ENCODE data around the gene PRELP. TPM values are rescaled to one million over a fixed set of nuclear protein-coding genes. Genes with fewer than 3 reads are reported as not detected.

Gene PRELP
- total and polyA plus RNA-seq, 2 donors (not counting 3 experiments of a cell fraction or from before 2014, with no cell fraction given) = 0.01 TPM; not detected in 1

DNA sequence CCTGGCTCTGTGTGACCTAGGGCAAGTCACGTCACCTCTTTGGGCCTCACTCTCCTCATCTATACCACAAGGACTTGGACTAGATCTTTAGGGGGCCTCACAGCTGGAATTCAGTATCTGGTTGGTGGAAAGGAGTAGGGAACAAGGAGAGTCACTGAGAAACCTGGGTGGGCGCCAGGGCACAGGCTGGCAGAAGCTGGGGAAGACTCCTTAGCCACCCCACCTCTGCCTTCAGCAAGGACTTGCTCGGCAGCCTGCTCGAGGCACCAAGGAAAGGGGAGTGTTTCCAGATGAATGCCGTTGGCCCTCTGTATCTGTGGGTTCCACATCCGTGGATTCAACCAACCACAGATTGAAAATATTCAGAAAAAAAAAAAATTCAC, 17.1 kb downstream of the PRELP start:
- CTCF ChIA-PET = interaction anchor here (1.6 to 2.2 kb wide), 2 partner anchors 11 to 220 kb away, joined by 8 to 11 read pairs; no protein-coding TSS in a partner anchor
- TF ChIP-seq JUN (IDR thresholded peaks at IDR 0.05; ENCODE audit: borderline replicate concordance, insufficient read depth, insufficient read length, low read depth) = no peak
- TF ChIP-seq CTCF (IDR thresholded peaks at IDR 0.05; ENCODE audit: extremely low read depth in 1 of 2, insufficient read depth in 1 of 2, low read depth in 1 of 2, low read length in 2 of 2) = no peak
- TF ChIP-seq, protein P1, sequence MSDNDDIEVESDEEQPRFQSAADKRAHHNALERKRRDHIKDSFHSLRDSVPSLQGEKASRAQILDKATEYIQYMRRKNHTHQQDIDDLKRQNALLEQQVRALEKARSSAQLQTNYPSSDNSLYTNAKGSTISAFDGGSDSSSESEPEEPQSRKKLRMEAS (IDR thresholded peaks at IDR 0.05; ENCODE audit: insufficient read depth, insufficient read length) = no peak
- TF ChIP-seq MYC (IDR thresholded peaks at IDR 0.05; ENCODE audit: low read depth, low read length) = no peak
- no peak for TF ChIP-seq POLR2A (IDR thresholded peaks at IDR 0.05; ENCODE audit: low read depth, low read length)
- no peak for TF ChIP-seq POLR2AphosphoS5 (IDR thresholded peaks at IDR 0.05; ENCODE audit: insufficient read depth, low read depth, low read length)
- TF ChIP-seq EZH2 (IDR thresholded peaks at IDR 0.05; ENCODE audit: borderline replicate concordance, low read depth, low read length, severe bottlenecking) = no peak
- TF ChIP-seq FOS (IDR thresholded peaks at IDR 0.05; ENCODE audit: borderline replicate concordance, insufficient read depth, low read length) = no peak
- TF ChIP-seq GATA2 (IDR thresholded peaks at IDR 0.05; ENCODE audit: insufficient read depth, insufficient read length, low read depth, low read length) = no peak
- Histone ChIP-seq H3K9ac (replicated peaks; ENCODE audit: extremely low read depth, insufficient read depth, low read length) (no peak overlapping the region), H3K27me3 (ENCODE audit: control insufficient read depth in 2 of 2, insufficient read depth in 2 of 2, low read length in 2 of 2) (peaks cover 8 to 10% of the 10 kb centered on the region in 2 experiments), H3K4me3 (replicated peaks in 1 of 3; ENCODE audit: insufficient read depth in 1 of 3, low read depth in 1 of 3, low read length in 3 of 3) (no peak overlapping the region), H3K9me3 (replicated peaks; ENCODE audit: control insufficient read depth, insufficient read depth, low read length) (no peaks in the 10 kb centered on the region), H3K79me2 (ENCODE audit: control insufficient read depth, insufficient read depth, low read length) (no peaks in the 10 kb centered on the region), H4K20me1 (replicated peaks; ENCODE audit: control insufficient read depth, extremely low read depth, insufficient read depth, low read length) (no peaks in the 10 kb centered on the region), H3K36me3 (ENCODE audit: control insufficient read depth in 2 of 2, extremely low read depth in 1 of 2, insufficient read depth in 2 of 2, low read length in 2 of 2) (no peaks in the 10 kb centered on the region), H2AFZ (ENCODE audit: low read depth, low read length) (no peak overlapping the region), H3K9me1 (replicated peaks; ENCODE audit: control insufficient read depth, extremely low read depth, insufficient read depth, low read length) (no peaks in the 10 kb centered on the region), H3K27ac (ENCODE audit: insufficient read depth, low read depth, low read length) (no peak overlapping the region), H3K4me2 (ENCODE audit: insufficient read depth, low read length) (no peak overlapping the region), H3K4me1 (ENCODE audit: control insufficient read depth, extremely low read depth, insufficient read depth, low read length) (no peaks in the 10 kb centered on the region)
- intact Hi-C loops (cut with micrococcal nuclease) (no loop called here), dilution Hi-C loops (cut with MboI; ENCODE audit: extremely low pct_ligation_motif_present, low sequenced_read_pairs) (no loop called here)
- DNase-seq (ENCODE audit: low read depth, low spot score) (no peak), FAIRE-seq (no peak)
- POLR2A ChIA-PET = no interaction called here
- no TSS peak for BruUV-seq (replicated peaks)

All from endothelial cell of umbilical vein (primary cell).